Measurements from ENCODE around the gene EDC3.
"Not testable (repeated sequence)": the region's sequence is repeated elsewhere in the genome, so short reads cannot be mapped to it uniquely, and the experiment has no call there.

The EDC3 gene

DNA sequence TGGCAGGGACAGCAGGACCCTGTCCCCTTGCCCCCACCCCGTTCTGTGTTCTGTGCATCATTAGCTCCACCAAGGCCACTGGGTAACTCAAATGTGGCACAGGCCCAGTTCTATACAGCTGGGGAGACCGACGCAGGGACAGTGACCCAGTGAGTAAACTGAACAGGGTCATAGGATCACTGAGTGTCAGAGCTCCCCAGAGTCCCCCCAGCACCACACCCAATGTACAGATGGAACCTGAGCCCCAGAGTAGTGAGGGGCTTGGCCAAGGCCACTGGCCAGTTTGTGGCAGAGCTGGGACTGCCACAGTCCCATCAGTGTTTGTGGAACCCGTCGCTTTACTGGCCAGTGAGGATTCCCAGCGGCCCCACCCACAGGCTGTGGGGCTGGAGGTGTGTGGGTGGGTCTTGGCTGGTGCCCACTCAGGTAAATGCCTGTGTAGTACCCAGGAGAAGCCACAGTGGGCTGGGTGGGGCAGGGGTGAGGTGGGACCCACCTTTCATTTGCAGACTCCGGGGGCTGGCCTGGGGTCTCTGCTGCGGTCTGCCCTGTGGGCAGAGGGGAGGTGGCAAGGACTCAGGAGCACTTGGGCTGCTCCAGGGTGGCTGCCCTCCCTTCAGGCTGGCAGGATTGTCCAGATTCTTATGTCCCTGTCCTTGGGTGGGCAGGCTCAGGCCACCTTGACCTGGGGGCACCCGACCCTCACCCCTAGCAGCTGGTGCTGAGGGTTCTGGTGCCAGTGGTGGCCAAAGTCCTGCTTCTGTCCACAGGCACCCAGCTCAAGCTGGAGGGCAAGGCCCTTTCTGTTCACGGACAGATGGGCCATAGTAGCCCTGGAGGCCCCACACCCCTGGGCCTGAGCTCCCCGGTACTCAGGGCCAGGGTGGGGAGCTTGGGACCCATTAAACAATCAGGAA is 91.8 kb downstream of the EDC3 start:
- no peak for DNase-seq (ENCODE audit: low read depth)
- TF ChIP-seq CTCF (IDR thresholded peaks at IDR 0.05; ENCODE audit: insufficient read depth, low read depth, low read length, missing control alignments), result no peak
- H3K4me3 ChIP-seq (ENCODE audit: low read depth, low read length), result no peak overlapping the region

DNA sequence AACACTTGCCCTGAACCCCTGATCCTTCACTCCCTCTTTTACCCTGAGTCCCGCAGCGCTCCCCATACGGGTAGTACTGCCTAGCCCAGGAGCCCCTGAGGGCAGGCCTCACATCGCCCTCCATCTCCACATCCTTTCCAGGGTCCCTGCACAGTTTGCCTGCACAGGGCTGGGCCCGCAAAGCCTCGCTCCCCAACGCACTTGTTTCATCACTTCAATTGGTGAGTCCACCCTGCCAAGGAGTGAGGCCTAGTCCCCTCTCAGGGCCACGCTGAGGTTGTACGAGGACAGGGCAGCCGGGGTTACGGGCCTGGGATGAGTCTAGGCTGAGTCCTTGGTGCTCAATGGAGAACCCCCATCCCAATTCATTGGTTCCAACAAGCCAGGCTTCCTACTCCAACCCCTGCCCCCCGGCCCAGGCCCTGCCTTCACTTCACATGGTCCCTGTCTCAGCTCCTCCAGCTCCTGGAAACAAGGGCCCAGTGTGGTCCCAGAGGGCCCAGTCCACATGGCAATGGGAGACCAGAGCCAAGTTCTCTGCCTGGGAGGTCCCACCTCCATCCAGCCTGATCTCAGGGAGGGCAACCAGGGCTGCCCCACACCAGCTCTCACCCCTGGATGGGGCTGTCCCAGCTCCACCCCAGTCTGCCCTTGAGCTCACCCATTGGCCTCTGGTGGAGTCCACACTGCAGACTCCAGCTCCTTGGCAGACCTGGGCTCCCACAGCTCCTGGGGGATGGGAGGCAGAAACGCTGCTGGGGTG is 92.6 kb downstream of the EDC3 start:
- DNase-seq (ENCODE audit: low read depth), result no peak
- no peak for TF ChIP-seq CTCF (IDR thresholded peaks at IDR 0.05; ENCODE audit: insufficient read depth, low read depth, low read length, missing control alignments)

DNA sequence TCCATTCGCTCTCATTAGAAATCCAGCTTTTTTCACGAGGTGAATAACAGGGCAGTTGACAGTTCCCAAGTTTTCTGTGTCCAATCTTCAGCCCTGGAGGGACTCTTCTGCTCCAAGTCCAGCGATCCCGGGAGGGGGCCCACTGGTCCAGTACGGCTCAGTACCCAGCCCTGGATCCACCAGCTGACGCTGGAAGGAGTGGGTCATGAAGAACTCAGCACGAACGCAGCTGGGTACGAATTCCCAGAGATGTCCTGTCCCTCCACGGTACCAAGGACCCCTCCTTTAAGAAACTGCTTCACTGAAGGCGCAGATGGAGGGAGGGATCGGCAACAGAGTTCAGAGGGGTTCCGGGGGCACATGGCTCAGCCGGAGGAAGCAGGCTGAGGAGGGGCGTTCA is 96.7 kb downstream of the EDC3 start:
- H3K4me3 ChIP-seq (ENCODE audit: low read depth, low read length), result peak overlapping the region; percentile 58
- TF ChIP-seq CTCF (IDR thresholded peaks at IDR 0.05; ENCODE audit: insufficient read depth, low read depth, low read length, missing control alignments), result no peak
- no peak for DNase-seq (ENCODE audit: low read depth)

More for the DNA sequence above, 92.6 kb downstream of the EDC3 start:
- no peak overlapping the region for H3K4me3 ChIP-seq (ENCODE audit: low read depth, low read length)

DNA sequence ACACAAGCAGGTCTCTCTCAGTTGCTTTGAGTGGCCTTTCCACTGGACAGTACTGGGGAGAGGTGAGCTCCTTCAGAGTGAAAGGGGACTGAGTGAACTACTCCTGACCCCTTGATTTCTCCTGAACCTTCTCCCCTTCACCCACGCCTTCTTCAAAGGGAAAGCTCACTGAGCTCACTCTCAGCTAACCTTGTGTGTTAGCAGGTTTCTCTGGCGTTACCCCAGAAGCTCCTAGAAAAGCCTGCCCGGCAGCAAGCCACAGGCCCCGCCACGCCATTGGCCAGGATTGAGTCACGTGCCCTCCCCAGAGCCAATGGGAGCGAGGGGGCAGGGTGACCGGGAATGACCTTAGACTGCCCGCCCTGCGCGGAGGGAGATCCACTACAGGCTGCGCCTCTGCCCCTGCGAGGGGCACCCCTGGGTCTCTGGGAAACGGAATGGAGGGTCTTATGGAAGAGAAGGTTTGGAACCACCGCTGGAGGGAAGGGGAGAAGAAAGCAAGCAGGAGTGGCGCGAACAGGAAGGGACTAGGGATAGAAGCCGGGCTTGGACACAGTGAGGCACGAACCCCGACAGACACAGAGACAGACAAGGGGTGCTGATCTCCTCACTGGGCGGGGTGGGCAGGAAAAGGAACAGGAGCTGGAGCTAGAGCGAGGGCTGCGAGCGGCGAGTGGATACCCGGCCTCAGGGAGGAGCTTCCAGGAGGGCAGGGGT is 97.5 kb downstream of the EDC3 start:
- TF ChIP-seq CTCF (IDR thresholded peaks at IDR 0.05; ENCODE audit: insufficient read depth, low read depth, low read length, missing control alignments), result no peak
- H3K4me3 ChIP-seq (ENCODE audit: low read depth, low read length), result peak overlapping the region; percentile 58

DNA sequence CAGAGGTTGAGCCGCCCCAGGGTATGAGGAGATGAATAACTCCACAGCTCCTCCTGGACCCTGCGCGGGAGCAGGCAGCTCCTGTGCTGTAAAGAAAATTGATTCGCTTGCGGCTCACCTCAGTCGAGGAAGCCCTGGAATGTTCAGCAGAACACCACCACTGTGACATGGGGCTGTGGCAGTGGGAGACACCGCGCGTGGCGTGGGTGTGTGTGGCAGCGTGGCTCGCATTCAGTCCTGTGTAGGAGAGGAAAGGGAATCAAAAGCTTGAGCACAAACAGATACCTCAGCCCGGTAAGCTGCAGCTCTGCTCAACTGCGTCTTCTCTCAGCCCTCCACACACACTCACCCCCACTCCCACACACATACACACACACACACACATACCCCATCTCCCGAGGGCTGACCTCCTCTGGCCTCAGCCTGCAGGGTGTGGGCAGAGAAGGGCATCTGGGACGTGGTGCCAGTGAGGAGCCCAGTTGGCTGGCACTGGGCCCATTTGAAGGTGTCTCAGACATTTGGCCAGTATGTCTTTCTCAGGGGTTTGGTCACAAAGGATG is 98.6 kb downstream of the EDC3 start:
- not testable (repeated sequence) for H3K4me3 ChIP-seq (ENCODE audit: low read depth, low read length); DNase-seq (ENCODE audit: low read depth)

More for the DNA sequence above, 97.5 kb downstream of the EDC3 start:
- DNase-seq (ENCODE audit: low read depth), result peak; percentile 92

- DNase-seq (ENCODE audit: low read depth); H3K4me3 ChIP-seq (ENCODE audit: low read depth, low read length): not testable (repeated sequence)
These were observed 99.1 kb downstream of the EDC3 start for GRCh38 chr15:74596736-74597135.

DNA sequence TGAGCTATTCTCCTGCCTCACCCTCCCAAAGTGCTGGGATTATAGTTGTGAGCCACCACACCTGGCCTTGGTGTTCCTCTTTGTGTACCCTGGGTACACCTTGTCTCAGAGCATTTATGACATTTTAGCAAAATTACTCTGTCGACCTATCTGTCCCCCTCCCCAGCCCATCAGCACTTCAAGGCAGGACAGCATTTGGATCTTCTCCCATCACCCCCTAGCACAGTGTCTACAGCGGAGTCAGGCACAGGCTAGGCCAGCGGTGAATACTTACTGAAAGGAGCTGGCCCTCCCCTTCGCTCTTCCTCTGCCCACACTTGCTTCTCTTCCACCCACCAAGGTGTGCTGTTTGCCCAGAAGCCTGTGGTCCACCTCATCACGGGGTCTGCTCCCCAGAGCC is 100.6 kb downstream of the EDC3 start:
- no peak for DNase-seq (ENCODE audit: low read depth)
- no peak for TF ChIP-seq CTCF (IDR thresholded peaks at IDR 0.05; ENCODE audit: insufficient read depth, low read depth, low read length, missing control alignments)
- no peak overlapping the region for H3K4me3 ChIP-seq (ENCODE audit: low read depth, low read length)
